ENCODE measurements around the gene HMG20A. TPM values are rescaled to one million over a fixed set of nuclear protein-coding genes. Genes with fewer than 3 reads are reported as not detected.
"Not testable (repeated sequence)": the region's sequence is repeated elsewhere in the genome, so short reads cannot be mapped to it uniquely, and the experiment has no call there.

HMG20A gene
- polyA plus RNA-seq (2013, experiment 1 of 2; ENCODE audit: insufficient read length), result 20.9 TPM
- 25.7 TPM for polyA plus RNA-seq (2013, experiment 2 of 2; ENCODE audit: insufficient read length)

DNA sequence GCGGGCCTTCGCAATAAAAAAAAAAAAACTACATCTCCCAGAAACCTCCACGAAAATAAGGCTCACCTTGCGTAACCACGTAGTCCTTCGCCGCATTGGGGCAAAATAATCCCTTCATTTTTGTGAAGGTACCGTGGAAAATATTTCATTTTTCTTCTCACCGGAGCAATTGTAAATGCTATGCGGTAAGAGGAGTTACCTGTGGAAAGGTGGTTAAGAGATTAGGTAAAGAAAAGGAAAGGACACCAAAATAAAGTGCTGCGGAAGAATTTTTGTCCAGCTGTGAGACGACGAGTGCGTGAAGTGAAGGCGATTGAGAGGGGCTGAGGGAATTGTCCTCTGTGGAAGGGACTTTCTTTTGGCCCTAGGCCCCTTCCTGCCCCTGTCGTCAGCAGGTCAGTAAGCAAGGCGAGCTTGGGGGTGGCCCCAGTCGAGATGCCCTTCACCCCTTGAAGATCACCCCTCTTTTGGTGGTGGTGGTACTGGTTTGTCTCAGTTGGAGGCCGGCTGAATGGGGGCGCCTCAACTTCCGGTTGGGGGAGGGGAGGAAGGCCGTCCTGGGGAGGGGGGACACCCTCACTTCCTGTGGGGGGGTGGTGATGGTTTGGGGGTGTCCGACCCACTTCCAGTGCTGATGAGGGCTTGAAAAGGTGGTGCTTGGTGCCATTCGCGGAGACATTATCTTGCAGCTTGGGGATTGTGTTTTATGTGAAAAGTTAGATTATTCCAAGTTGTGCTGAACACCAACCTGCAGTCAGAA is at the start of gene HMG20A:
Gene HMG20A, plus strand, starts transcription at position 279 of the 760 bp plus-strand sequence. CDS start 37,520 bp downstream, outside the sequence.
- DNase-seq, result peak; percentile 85

DNA sequence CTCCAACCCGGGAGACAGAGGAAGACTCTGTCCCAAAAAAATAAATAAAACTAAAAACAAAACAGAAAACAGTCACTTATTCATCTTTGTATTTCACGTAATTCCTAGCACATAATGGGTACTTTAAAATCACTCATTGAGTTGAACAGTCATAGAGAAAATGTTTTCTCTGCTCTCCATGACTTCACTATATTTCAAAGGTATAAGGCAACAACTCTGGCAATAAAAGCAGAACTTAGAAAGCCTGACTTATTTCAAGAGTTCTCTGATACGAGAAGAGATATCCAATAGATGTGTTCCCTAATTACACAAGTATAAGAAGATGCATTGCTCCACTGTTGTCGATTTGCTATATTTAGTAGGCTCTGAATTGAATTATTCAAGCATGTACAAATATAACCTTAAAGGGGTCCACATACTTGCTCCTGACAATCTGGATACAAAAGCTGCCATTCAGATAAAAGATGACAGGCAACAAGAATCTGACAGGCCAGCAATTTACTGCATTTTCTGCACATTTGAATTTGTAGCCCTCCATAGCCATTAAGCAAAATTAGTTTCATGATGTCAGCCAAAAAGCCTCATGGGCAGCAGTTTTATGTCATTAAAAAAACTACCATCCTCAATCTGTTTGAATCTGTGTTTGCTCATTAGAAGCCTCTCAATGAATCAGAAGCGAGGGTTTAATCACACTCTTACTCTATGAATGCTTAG is 48.7 kb upstream of the HMG20A start:
- no peak for DNase-seq

DNA sequence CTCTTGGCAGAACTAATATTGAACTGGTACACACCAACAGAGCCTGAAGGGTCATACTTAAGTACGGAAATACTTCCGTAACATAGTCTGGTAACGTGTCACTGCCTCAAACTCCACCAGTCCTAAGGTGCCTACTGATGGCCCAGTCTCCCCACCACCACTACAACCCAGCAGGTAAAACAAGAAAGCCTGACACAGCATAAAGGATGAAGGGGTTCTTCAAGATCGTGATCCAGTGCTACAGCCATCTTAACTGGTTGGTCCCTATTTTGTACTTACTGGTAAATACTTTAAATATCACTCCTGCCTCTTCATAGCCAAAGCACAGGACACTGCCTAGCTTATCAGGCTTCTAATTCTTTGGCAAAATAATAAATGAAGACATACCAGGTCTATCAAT is 47.2 kb upstream of the HMG20A start:
- no peak for DNase-seq

DNA sequence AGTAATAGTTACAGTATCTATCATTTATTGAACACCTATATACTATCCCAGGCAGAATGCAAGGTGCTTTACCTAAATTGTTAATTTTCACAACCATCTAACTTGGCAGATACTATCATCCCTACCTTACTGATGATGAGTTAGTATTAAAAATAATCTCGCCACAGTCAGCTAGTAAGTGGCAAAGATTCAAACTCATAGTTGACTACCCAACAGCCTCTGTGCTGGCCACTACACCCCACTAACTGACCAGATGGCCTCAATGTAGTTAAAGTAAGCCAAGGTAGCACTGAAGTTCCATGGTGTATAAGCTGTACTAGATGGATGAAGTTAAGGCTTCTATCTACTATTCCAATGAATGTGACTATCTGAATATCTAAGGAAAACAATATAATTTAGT is 45.6 kb upstream of the HMG20A start:
- no peak for DNase-seq

DNA sequence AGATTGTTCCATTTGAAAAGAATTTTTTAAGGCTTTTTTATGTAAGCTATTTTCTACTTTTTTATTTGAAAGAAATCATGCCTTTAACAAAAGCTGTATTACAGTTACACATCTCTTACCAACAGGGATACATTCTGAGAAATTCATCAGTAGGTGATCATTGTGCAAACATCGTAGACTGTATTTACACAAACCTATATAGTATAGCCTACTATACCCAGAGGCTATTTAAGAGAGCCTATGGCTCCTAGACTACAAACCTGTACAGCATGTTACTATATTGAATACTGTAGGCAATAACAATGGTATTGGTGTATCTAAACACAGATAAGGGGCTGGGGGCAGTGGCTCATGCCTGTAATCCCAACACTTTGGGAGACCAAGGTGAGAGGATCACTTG is 43.9 kb upstream of the HMG20A start:
- no peak for DNase-seq

DNA sequence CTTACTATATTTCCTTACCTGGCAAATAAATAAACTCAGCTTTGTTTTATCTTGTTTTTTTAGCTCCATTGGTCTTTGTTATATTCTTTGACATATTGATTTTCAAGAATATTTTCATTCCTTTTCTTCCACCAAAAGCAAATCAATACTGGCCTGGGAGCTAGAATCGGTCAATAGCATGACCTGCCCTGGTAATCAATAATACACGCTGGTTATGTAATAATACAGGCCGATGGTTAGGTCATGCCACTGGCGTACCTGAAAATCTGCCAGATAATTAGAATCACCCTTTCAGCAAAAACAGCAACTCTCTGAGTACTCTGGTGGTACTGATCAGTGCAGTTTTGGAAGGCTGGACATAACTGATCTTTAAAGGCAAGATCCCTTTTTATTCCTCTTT is 40.7 kb upstream of the HMG20A start:
- DNase-seq, result no peak

DNA sequence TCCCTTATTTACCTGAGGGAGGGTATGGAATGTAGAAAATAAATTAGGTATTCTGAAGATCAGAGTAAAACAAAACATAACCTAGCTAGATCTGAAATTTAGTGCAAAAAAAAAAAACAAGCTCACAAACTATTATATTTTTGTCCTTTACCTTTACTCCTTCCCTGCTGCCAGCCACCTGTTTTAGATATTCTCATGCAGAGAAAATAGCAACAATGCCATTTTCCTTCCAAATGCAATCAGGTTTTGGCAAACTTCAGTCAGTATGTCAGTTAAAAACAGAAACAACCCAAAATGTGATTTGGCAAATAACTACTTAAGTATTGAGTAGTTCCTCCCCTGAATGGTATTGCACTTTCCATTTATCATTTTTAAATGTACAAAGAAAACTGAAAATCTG is 36.6 kb upstream of the HMG20A start:
- DNase-seq, result no peak

DNA sequence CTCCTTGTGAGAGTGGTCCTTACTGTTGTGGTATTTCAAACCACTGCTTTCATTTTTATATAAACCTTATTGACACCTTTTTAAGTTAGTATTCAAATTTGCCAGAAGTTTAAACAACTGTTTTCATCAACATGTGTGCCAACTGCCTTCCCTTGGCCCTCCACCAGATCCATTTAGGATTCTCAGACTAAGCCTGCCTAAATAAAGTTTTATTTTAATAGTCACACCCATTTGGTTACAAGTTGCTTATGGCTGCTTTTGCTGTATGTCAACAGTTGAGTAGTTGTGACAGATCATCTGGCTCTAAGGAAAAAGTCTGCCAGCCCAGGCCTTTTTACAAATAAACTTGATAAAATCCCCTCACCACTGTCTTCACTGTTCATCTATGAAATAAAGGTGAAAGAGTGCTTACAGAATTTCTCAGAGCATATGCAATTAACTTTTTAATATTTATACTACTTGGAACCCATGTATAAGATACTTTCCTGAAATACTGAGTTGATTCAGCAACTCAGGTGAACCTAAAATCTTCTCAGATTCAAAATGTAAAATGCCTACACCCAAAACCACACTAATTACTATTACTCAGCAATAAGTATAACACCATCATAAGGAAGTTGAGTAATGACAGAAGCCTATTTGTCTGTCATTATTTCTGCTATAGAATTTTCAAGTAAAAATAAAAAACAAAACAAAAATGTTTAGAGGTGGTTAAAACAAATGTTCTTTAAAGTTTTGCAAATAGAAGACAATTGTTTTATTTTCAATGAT is 35.9 kb upstream of the HMG20A start:
- DNase-seq, result no peak

DNA sequence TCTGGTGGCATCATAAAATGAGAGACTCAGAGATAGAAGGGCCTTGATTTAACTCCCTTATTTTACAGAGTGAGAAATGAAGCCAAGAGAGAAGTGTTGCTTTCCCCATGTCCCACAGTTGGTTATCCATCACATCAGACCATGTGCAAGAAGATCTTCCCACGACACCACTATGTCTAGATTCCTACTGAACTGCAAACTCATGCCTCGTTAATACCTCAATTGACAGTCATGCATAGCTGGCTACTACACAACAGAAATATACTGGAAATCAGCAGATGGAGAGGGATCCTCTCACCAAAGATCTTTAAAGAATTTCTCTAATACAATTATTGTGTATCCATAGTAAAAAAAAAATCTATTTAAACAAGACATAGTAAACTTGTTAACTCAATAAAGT is 34.1 kb upstream of the HMG20A start:
- DNase-seq, result peak; percentile 8

DNA sequence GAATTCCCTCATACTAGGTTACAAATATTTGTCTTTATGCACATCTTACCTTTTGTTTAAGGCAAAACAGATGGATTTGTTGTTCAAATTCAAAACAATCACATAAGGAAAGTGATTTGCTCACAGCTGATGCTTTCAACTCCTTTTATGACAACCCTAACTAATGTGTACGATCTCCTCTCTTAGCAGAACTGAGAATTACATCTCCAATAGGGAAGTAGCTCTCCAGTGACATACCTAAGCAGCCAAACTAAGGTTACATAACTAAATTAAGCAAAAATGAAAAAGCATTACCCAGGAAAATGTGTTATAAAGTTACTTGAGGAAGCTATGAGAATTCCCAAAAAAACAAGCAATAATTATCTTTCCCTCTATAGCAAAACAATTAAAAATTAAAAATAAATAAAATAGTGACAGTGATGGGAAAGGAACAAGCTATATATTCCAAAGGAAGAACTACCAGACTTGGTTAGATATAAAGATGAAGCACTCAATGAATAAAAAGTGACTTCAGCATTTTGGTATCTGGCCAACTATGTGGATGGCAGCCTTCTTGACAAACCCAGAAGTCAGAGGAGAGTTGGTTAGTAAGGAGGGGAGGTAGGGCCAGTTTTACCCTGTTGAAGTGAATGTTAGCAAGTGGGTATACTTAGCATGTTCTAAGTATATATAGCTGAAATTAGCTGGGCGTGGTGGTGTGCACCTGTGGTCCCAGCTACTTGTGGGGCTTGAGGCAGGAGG is 33.2 kb upstream of the HMG20A start:
- peak; percentile 60 for DNase-seq

DNA sequence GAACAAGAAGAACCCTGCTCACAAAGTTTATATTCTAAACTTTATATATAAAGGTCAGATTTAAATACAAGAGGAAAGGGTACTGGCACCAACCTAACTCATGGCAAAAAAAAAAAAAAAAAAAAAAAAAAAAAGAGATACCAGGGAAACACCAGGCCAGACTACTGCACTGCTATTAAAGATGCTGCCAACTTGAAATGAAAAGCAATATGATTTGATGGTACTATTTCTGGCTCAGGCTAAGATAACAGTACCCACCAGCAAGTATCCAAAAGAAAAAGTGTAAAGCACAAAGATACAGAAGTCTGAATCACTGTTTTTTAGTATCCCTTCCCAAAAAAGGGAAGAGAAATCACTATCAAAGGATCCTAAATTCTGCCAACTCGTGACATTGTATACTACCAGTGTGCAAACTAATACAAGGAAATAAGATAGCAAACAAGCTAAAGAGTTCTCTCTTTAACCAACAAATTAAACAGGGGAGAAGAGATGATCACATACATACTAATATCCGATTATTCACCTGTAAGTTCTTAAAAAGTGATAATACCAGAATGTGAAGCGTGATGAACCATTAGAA is 29.2 kb upstream of the HMG20A start:
- no peak for DNase-seq

DNA sequence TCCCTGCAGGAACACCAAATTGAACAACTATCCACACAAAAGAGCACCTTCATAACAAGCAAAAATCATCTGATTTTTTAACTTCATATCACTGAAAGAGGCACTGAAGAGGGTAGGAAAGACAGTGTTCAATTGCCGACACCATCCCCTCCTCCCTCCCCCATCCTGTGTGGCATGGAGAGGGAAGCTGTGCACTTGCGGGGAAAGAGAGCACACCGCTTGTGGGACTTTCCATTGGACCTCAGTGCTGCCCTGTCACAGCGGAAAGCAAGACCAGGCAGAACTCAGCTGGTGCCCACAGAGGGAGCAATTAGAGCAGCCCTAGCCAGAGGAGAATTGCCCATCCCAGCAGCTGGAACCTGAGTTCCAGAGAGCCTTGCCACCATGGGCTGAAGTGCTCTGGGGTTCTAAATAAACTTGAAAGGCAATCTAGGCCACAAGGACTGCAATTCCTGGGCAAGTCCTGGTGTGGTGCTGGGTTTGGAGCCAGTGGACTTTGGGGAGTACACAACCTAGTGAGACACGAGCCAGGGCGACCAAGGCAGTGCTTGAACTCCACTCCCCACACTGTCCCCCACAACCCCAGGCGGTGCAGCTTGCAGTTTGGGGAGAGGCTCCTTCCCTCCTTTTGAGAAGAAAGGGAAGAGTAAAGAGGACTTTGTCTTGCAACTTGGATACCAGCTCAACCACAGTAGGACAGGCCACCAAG is 27.8 kb upstream of the HMG20A start:
- no peak for DNase-seq

DNA sequence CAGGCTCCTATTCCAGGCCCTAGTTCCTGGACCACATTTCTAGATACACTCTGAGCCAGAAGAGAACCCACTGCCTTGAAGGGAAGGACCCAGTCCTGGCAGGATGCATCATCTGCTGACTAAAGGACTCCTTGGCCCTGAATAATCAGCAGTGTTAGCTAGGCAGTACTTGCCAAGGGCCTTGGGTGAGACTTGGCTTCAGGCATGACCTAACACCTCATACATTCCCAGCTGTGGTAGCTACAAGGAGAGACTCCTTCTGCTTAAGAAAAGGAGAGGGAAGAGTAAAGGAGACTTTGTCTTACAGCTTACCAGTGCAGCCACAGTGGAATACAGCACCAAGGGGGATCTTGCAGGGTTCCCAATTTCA is 27.2 kb upstream of the HMG20A start:
- peak; percentile 24 for DNase-seq

DNA sequence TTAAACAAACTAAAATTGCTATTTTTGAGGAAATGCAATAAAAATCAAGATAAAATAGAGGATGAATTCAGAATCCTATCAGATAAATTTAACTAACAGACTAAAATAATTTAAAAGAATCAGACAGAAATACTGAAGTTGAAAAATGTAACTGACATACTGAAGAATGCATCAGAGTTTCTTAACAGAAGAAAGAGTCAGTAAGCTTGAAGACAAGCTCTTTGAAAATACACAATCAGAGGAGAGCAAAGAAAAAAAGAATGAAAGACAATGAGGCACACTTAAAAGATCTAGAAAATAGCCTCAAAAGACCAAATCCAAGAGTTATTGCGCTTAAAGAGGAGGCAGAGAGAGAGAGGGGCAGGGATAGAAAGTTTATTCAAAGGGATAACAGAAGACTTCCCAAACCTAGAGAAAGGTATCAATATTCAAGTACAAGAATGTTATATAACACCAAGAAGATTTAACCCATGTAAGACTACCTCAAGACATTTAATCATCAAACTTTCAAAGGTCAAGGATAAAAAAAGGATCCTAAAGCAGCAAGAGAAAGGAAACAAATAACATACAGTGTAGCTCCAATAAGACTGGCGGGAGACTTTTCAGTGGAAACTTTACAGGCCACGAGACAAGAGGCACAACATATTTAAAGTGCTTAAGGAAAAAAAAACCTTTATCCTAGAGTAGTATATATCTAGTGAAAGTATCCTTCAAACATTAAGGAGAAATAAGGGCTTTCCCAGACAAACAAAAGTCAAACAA is 25.5 kb upstream of the HMG20A start:
- DNase-seq, result no peak

DNA sequence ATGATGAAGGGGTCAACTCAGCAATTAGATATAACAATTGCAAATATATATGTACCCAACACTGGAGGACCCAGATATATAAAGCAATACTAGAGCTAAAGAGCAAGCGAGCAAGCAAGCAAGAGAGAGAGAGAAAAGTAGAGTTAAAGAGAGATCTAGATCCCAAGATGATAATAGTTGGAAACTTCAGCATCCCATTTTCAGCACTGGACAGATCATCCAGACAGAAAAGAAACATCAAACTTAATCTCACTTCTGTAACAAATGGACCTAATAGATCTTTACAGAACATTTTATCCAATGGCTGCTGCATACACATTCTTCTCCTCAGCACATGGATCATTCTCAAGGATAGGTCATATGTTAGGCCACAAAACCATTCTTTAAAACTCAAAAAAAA is 24.0 kb upstream of the HMG20A start:
- DNase-seq, result no peak

DNA sequence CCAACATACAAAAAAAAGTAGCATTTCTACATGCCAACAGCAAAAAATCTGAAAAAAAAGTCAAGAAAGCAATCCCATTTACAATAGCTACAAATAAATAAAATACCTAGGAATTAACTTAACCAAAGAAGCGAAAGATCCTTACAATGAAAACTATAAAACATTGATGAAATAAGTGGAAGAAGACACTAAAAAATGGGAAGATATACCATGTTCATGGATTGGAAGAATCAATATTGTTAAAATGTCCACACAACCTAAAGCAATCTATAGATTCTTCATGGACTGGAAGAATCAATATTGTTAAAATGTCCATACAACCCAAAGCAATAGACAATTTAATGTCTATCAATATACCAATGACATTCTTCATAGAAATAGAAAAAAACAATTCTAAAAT is 21.8 kb upstream of the HMG20A start:
- DNase-seq, result no peak

DNA sequence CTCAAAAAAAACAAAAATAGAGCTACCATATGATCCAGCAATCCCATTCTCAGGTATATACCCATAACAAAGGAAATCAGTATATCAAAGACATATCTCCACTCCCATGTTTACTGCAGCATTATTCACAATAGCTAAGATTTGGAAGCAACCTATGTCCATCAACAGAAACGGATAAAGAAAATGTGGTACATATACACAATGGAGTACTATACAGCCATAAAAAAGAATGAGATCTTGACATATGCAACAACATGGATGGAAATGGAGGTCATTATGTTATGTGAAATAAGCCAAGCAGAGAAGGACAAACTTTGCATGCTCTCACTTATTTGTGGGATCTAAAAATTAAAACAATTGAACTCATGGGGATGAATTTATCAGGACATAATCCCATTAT is 20.4 kb upstream of the HMG20A start:
- no peak for DNase-seq

DNA sequence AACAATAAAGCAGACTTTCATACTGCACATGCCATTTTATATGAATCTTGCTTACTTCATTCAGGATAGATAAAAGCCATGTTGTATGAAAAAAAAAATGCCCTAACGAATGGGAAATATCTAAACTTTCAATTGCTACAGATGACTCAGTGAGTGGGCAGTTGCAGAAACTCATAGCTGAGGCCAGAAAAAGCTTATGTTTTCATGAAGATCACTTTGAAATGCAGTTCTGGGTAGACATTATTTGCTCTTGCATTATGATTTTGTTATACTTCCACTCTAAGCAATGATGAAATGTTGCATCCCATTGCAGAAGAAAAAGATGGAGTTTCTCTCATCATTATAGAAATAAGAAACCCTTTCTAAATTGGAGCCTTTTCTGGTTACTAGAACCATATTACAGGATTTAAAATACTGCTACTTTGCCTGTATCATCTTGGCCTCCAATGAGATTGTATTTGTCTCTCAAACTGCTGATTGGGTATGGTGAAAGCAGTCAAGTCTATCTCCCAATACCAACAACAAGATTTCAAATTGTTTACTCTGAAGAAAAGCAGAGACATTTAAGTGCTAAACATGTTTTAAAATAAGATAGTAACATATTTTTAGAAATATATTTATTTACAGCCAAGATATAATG is 17.8 kb upstream of the HMG20A start:
- peak; percentile 84 for DNase-seq

DNA sequence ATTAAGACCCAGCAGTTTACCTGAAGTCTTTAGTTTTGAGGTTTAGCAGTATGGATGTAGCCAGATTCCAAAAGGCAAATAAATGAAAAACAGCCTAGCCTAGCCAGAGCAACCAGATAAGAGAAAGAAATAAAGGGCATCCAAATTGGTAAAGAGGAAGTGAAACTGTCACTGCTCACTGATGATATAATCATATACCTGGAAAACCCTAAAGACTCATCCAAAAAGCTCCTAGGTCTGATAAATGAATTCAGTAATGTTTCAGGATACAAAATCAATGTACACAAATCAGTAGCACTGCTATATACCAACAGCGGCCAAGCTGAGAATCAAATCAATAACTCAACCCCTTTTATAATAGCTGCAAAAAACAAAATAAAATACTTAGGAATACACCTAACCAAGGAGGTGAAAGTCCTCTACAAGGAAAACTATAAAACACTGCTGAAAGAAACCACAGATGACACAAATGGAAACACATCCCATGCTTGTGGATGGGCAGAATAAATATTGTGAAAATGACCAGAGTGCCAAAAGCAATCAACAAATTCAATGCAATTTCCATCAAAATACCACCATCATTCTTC is 14.4 kb upstream of the HMG20A start:
- not testable (repeated sequence) for DNase-seq

DNA sequence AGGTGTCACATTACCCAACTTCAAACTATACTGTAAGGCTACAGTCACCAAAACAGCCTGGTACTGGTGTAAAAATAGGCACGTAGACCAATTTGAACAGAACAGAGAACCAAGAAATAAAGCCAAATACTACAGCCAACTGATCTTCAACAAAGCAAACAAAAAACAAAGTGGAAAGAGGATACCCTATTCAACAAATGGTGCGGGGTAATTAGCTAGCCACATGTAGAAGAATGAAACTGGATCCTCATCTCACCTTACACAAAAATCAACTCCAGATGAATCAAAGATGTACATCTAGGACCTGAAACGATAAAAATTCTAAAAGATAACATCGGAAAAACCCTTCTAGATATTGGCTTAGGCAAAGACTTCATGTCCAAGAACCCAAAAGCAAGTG is 13.8 kb upstream of the HMG20A start:
- DNase-seq, result no peak
